Liver (tissue), 9 donors: ENCODE data around the gene PDGFC. TPM values are rescaled to one million over a fixed set of nuclear protein-coding genes. Genes with fewer than 3 reads are reported as not detected.

Experiments used
- DNase-seq: peaks from one replicate; pipeline ENCODE4 v3.0.0-alpha.2; 2017; ENCODE audit warnings: low spot score
- H3K27ac ChIP-seq, 2 donors: one replicate each; pipeline ENCODE4 v1.7.0; 2013; ENCODE audit warnings: inconsistent platforms in 2 of 2, low read length in 2 of 2, control low read depth in 1 of 2, low read depth in 1 of 2, mild to moderate bottlenecking in 1 of 2
- H3K27me3 ChIP-seq, 4 donors: one replicate each; pipeline versions ENCODE4 v1.6.1 to v1.7.0; 2013; ENCODE audit warnings: low read length in 3 of 4, inconsistent platforms in 1 of 4, mild to moderate bottlenecking in 1 of 4, moderate library complexity in 1 of 4; ENCODE audit not compliant: control insufficient read depth in 4 of 4, insufficient read depth in 4 of 4
- H3K36me3 ChIP-seq, 4 donors: one replicate each; pipeline versions ENCODE4 v1.6.1 to v1.7.0; 2013; ENCODE audit warnings: low read length in 3 of 4, mild to moderate bottlenecking in 3 of 4, low read depth in 1 of 4, moderate library complexity in 1 of 4; ENCODE audit not compliant: control insufficient read depth in 4 of 4, insufficient read depth in 3 of 4
- H3K4me1 ChIP-seq, 4 donors: one replicate each; pipeline versions ENCODE4 v1.6.1 to v1.7.0; 2013; ENCODE audit warnings: low read length in 3 of 4, mild to moderate bottlenecking in 3 of 4, moderate library complexity in 1 of 4; ENCODE audit not compliant: control insufficient read depth in 4 of 4, insufficient read depth in 4 of 4
- H3K4me3 ChIP-seq, 3 donors: one replicate each; pipeline versions ENCODE4 v1.6.1 to v1.7.0; 2013; ENCODE audit warnings: low read length in 3 of 3, control low read depth in 1 of 3, low read depth in 1 of 3, mild to moderate bottlenecking in 1 of 3
- H3K9ac ChIP-seq, 2 donors: one replicate each; pipeline ENCODE4 v1.7.0; 2013; ENCODE audit warnings: low read length in 2 of 2, mild to moderate bottlenecking in 2 of 2, moderate library complexity in 2 of 2, control low read depth in 1 of 2, low read depth in 1 of 2
- H3K9me3 ChIP-seq, 4 donors: one replicate each; pipeline versions ENCODE4 v1.6.1 to v1.7.0; 2013; ENCODE audit warnings: low read length in 3 of 4; ENCODE audit not compliant: control insufficient read depth in 4 of 4
- CTCF ChIP-seq: fragments of 150-350 bp; IDR thresholded peaks from 2 replicates; pipeline ENCODE4 v1.5.1; 2017; ENCODE audit warnings: improper control_type of control experiment, low read depth, low read length; ENCODE audit not compliant: missing input control
- EGR1 ChIP-seq, 2 donors: IDR thresholded peaks; 2 replicates each; pipeline ENCODE4 v1.6.1; 2016 to 2018; ENCODE audit warnings: antibody characterized with exemption in 2 of 2, low read depth in 2 of 2
- FOXA1 ChIP-seq: IDR thresholded peaks from 2 replicates; pipeline ENCODE4 v1.6.1; 2016; ENCODE audit warnings: antibody characterized with exemption
- FOXA2 ChIP-seq: IDR thresholded peaks from 2 replicates; pipeline ENCODE4 v1.6.1; 2016; ENCODE audit warnings: antibody characterized with exemption
- GABPA ChIP-seq, 2 donors: IDR thresholded peaks in 1 of 2; conservative IDR thresholded peaks in 1 of 2; 2 replicates each; pipeline ENCODE4 v1.6.1; 2016; ENCODE audit warnings: antibody characterized with exemption in 2 of 2, mild to moderate bottlenecking in 1 of 2, moderate library complexity in 1 of 2
- HNF4A ChIP-seq, 2 donors: conservative IDR thresholded peaks; 2 replicates each; pipeline ENCODE4 v1.6.1; 2016; ENCODE audit warnings: antibody characterized with exemption in 2 of 2, mild to moderate bottlenecking in 2 of 2
- HNF4G ChIP-seq: IDR thresholded peaks from 2 replicates; pipeline ENCODE4 v1.6.1; 2016; ENCODE audit warnings: antibody characterized with exemption
- JUND ChIP-seq, 2 donors: IDR thresholded peaks; 2 replicates each; pipeline ENCODE4 v1.6.1; 2016; ENCODE audit warnings: antibody characterized with exemption in 2 of 2
- NR2F2 ChIP-seq: IDR thresholded peaks from 2 replicates; pipeline ENCODE4 v1.6.1; 2016; ENCODE audit warnings: antibody characterized with exemption
- RAD21 ChIP-seq, 2 donors: IDR thresholded peaks; 2 replicates each; pipeline ENCODE4 v1.6.1; 2016; ENCODE audit warnings: antibody characterized with exemption in 2 of 2, mild to moderate bottlenecking in 2 of 2
- REST ChIP-seq: IDR thresholded peaks from 2 replicates; pipeline ENCODE4 v1.6.1; 2016; ENCODE audit warnings: antibody characterized with exemption, mild to moderate bottlenecking
- RXRA ChIP-seq, 2 donors: IDR thresholded peaks; 2 replicates each; pipeline ENCODE4 v1.6.1; 2017 to 2018; ENCODE audit warnings: antibody characterized with exemption in 2 of 2, mild to moderate bottlenecking in 1 of 2
- SP1 ChIP-seq: IDR thresholded peaks from 2 replicates; pipeline ENCODE4 v1.6.1; 2018; ENCODE audit warnings: antibody characterized with exemption, mild to moderate bottlenecking
- TAF1 ChIP-seq: conservative IDR thresholded peaks from 2 replicates; pipeline ENCODE4 v1.6.1; 2016; ENCODE audit warnings: antibody characterized with exemption, mild to moderate bottlenecking
- YY1 ChIP-seq: IDR thresholded peaks from 2 replicates; pipeline ENCODE4 v1.6.1; 2016; ENCODE audit warnings: antibody characterized with exemption, mild to moderate bottlenecking
- WGBS: extraction: QIAGEN DNeasy Blood & Tissue Kit; methylation state at CpG from one replicate; pipeline ENCODE4 v1.1.7; 2013; 5-methylcytosine and 5-hydroxymethylcytosine counted together
- polyA plus RNA-seq, 2 donors: library from polyadenylated mRNA; stranded (reverse) in 1 of 2; unstranded in 1 of 2; fragments of 200-250 nt in 1 of 2; fragments of >200 nt in 1 of 2; fragmentation: Nextera tagmentation in 1 of 2; extraction: Ambion mirVana in 1 of 2; gene quantifications; one replicate each; pipeline versions ENCODE4 v1.2.1 to v1.2.3, GENCODE V29; 2013 to 2015
- total RNA-seq, 2 donors: library from RNA; depleted of rRNA; stranded (reverse); fragments of >200 nt; gene quantifications; one replicate each; pipeline ENCODE4 v1.2.3, GENCODE V29; 2014
- TF ChIP-seq, protein P1 (sequence below): IDR thresholded peaks from 2 replicates; pipeline ENCODE4 v1.6.1; 2016; ENCODE audit warnings: antibody characterized with exemption
- TF ChIP-seq, protein P2 (sequence below): IDR thresholded peaks from 2 replicates; pipeline ENCODE4 v1.6.1; 2016; ENCODE audit warnings: antibody characterized with exemption
- TF ChIP-seq, protein P3 (sequence below): IDR thresholded peaks from 2 replicates; pipeline ENCODE4 v1.6.1; 2016; ENCODE audit warnings: antibody characterized with exemption
- donor health status: healthy.
- donor health status: healthy.
- donor health status: healthy.
- donor health status: healthy.
- donor health status: healthy.

Gene PDGFC
- total and polyA plus RNA-seq, 4 donors: 5.8 to 25.7 (median 9.7) TPM

- WGBS: 68% methylated on average over 2 of the region's 2 CpGs
- Histone ChIP-seq H3K9ac (no peak overlapping the region), H3K27me3 (no peaks in the 10 kb centered on the region), H3K27ac (no peak overlapping the region), H3K4me3 (no peak overlapping the region), H3K36me3 (peaks cover 0 to 3% (median 0%) of the 10 kb centered on the region in 4 donors), H3K9me3 (no peaks in the 10 kb centered on the region), H3K4me1 (peaks cover 0 to 5% (median 0%) of the 10 kb centered on the region in 4 donors)
- no peak for TF ChIP-seq RXRA (IDR thresholded peaks at IDR 0.05)
- TF ChIP-seq, protein P1, sequence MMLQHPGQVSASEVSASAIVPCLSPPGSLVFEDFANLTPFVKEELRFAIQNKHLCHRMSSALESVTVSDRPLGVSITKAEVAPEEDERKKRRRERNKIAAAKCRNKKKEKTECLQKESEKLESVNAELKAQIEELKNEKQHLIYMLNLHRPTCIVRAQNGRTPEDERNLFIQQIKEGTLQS: no peak
- TF ChIP-seq CTCF: no peak
- TF ChIP-seq, protein P2, sequence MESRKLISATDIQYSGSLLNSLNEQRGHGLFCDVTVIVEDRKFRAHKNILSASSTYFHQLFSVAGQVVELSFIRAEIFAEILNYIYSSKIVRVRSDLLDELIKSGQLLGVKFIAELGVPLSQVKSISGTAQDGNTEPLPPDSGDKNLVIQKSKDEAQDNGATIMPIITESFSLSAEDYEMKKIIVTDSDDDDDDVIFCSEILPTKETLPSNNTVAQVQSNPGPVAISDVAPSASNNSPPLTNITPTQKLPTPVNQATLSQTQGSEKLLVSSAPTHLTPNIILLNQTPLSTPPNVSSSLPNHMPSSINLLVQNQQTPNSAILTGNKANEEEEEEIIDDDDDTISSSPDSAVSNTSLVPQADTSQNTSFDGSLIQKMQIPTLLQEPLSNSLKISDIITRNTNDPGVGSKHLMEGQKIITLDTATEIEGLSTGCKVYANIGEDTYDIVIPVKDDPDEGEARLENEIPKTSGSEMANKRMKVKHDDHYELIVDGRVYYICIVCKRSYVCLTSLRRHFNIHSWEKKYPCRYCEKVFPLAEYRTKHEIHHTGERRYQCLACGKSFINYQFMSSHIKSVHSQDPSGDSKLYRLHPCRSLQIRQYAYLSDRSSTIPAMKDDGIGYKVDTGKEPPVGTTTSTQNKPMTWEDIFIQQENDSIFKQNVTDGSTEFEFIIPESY: no peak
- no peak for TF ChIP-seq JUND (IDR thresholded peaks at IDR 0.05)
- TF ChIP-seq, protein P3, sequence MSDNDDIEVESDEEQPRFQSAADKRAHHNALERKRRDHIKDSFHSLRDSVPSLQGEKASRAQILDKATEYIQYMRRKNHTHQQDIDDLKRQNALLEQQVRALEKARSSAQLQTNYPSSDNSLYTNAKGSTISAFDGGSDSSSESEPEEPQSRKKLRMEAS: no peak
- no peak for TF ChIP-seq YY1
- TF ChIP-seq FOXA1: no peak
- no peak for TF ChIP-seq HNF4A (conservative IDR thresholded peaks at IDR 0.05)
- TF ChIP-seq NR2F2: no peak
- no peak for TF ChIP-seq FOXA2
- TF ChIP-seq TAF1: no peak
- TF ChIP-seq REST: no peak
- TF ChIP-seq HNF4G: no peak
- no peak for TF ChIP-seq EGR1 (IDR thresholded peaks at IDR 0.05; ENCODE audit: low read depth in 2 of 2)
- TF ChIP-seq RAD21 (IDR thresholded peaks at IDR 0.05): no peak
- no peak for TF ChIP-seq SP1
- no peak for TF ChIP-seq GABPA (IDR thresholded peaks at IDR 0.05 in 1 of 2, conservative IDR thresholded peaks at IDR 0.05 in 1 of 2)
- no peak for DNase-seq
Observed at GRCh38 chr4:156764145-156764544, 207.5 kb downstream of the PDGFC start.
